CD4-positive, CD25-positive, alpha-beta regulatory T cell (primary cell): ENCODE data around the gene KCND3. TPM values are rescaled to one million over a fixed set of nuclear protein-coding genes. Genes with fewer than 3 reads are reported as not detected.

Experiments used
- ATAC-seq, 2 donors: fragments of 150-1000 bp; cut with Tn5 transposase; one replicate each; pipeline ENCODE4 v1.10.0; 2021; ENCODE audit warnings: low read depth in 2 of 2, moderate number of reproducible peaks in 2 of 2, moderate library complexity in 1 of 2
- DNase-seq, 3 donors: peaks; one replicate each; pipeline versions ENCODE4 v3.0.0 to v3.0.0-alpha.2; 2012 to 2022; ENCODE audit warnings: mixed read lengths in 1 of 3
- H3K27ac ChIP-seq: one replicate; pipeline ENCODE4 v1.7.0; 2013; ENCODE audit warnings: mild to moderate bottlenecking, low read length; ENCODE audit not compliant: insufficient read depth, poor library complexity, severe bottlenecking
- H3K27me3 ChIP-seq: one replicate; pipeline ENCODE4 v1.7.0; 2013; ENCODE audit warnings: low read length; ENCODE audit not compliant: control insufficient read depth, insufficient read depth
- H3K36me3 ChIP-seq: one replicate; pipeline ENCODE4 v1.7.0; 2013; ENCODE audit warnings: mild to moderate bottlenecking, low read length, moderate library complexity; ENCODE audit not compliant: control insufficient read depth, insufficient read depth
- H3K4me1 ChIP-seq: 2 replicates; pipeline ENCODE4 v1.7.0; 2013; ENCODE audit warnings: mild to moderate bottlenecking, low read length; ENCODE audit not compliant: insufficient read depth, control insufficient read depth, poor library complexity, severe bottlenecking
- H3K4me3 ChIP-seq: one replicate; pipeline ENCODE4 v1.7.0; 2013; ENCODE audit warnings: low read depth, mild to moderate bottlenecking, low read length, moderate library complexity
- H3K9me3 ChIP-seq, 2 experiments: 1 replicate in 1 of 2; 2 replicates in 1 of 2; pipeline ENCODE4 v1.7.0; 2013; ENCODE audit warnings: low read length in 2 of 2, mild to moderate bottlenecking in 1 of 2, moderate library complexity in 1 of 2; ENCODE audit not compliant: control insufficient read depth in 2 of 2
- H3K27ac Mint-ChIP-seq, 3 donors: one replicate each; pipeline ENCODE4 v1.8.0; 2020 to 2022; ENCODE audit warnings: mild to moderate bottlenecking in 3 of 3, mixed read lengths in 3 of 3, moderate library complexity in 2 of 3
- H3K27me3 Mint-ChIP-seq: one replicate; pipeline ENCODE4 v1.8.0; 2022; ENCODE audit warnings: mild to moderate bottlenecking, mixed read lengths
- H3K36me3 Mint-ChIP-seq: one replicate; pipeline ENCODE4 v1.8.0; 2020; ENCODE audit warnings: mixed read lengths
- H3K4me1 Mint-ChIP-seq, 4 donors: one replicate each; pipeline ENCODE4 v1.8.0; 2020 to 2022; ENCODE audit warnings: mixed read lengths in 4 of 4, mild to moderate bottlenecking in 1 of 4
- H3K4me3 Mint-ChIP-seq, 4 donors: one replicate each; pipeline ENCODE4 v1.8.0; 2020 to 2022; ENCODE audit warnings: mild to moderate bottlenecking in 4 of 4, mixed read lengths in 4 of 4, moderate library complexity in 3 of 4
- H3K9me3 Mint-ChIP-seq, 7 donors: one replicate each; pipeline ENCODE4 v1.8.0; 2020 to 2022; ENCODE audit warnings: mixed read lengths in 7 of 7, mild to moderate bottlenecking in 3 of 7, moderate library complexity in 2 of 7
- polyA plus RNA-seq, 4 donors: library from polyadenylated mRNA; unstranded; fragments of 300-500 nt; fragmentation: Illumina TruSeq; gene quantifications; one replicate each; pipeline ENCODE4 v1.2.3, GENCODE V29; 2021
- total RNA-seq: library from RNA; stranded (reverse); gene quantifications from one replicate; pipeline ENCODE4 v1.2.3, GENCODE V29; 2022

Gene KCND3
- total and polyA plus RNA-seq, 5 donors from 2014 or later = 0.02 to 0.10 (median 0.07) TPM; not detected in 2

- no peak overlapping the region for H3K4me3 ChIP-seq
- no peaks in the 10 kb centered on the region for H3K36me3 ChIP-seq
- Mint-ChIP-seq H3K27me3 (peaks cover 49% of the 10 kb centered on the region), H3K27ac (no peak overlapping the region), H3K36me3 (no peaks in the 10 kb centered on the region), H3K9me3 (no peaks in the 10 kb centered on the region), H3K4me1 (peaks cover 0 to 3% (median 0%) of the 10 kb centered on the region in 4 donors), H3K4me3 (no peak overlapping the region)
- no peaks in the 10 kb centered on the region for H3K4me1 ChIP-seq
- DNase-seq = peak in 1 of 3 donors; percentile 17
- no peak for ATAC-seq
- no peaks in the 10 kb centered on the region for H3K9me3 ChIP-seq
- H3K27me3 ChIP-seq = peaks cover 21% of the 10 kb centered on the region
- no peak overlapping the region for H3K27ac ChIP-seq
Observed at GRCh38 chr1:111907321-111907720, 82.1 kb downstream of the KCND3 start.

GRCh38 chr1:111906816-111907215, 82.7 kb downstream of the KCND3 start:
- peak overlapping the region in 1 of 4 donors; percentile 84 for H3K4me3 Mint-ChIP-seq
- ATAC-seq = no peak
- DNase-seq = no peak
- no peaks in the 10 kb centered on the region for H3K36me3 Mint-ChIP-seq
- no peaks in the 10 kb centered on the region for H3K9me3 ChIP-seq
- H3K4me3 ChIP-seq = no peak overlapping the region
- no peaks in the 10 kb centered on the region for H3K36me3 ChIP-seq
- H3K4me1 ChIP-seq = no peaks in the 10 kb centered on the region
- peaks cover 18% of the 10 kb centered on the region for H3K27me3 ChIP-seq
- no peak overlapping the region for H3K27ac ChIP-seq
- H3K27me3 Mint-ChIP-seq = peaks cover 48% of the 10 kb centered on the region
- H3K4me1 Mint-ChIP-seq = peaks cover 0 to 3% (median 0%) of the 10 kb centered on the region in 4 donors
- no peak overlapping the region for H3K27ac Mint-ChIP-seq
- no peaks in the 10 kb centered on the region for H3K9me3 Mint-ChIP-seq

GRCh38 chr1:111906111-111906510, 83.4 kb downstream of the KCND3 start:
- no peak for ATAC-seq
- H3K4me1 Mint-ChIP-seq = peaks cover 0 to 3% (median 0%) of the 10 kb centered on the region in 4 donors
- H3K27me3 Mint-ChIP-seq = peaks cover 44% of the 10 kb centered on the region

GRCh38 chr1:111904478-111905218, 84.8 kb downstream of the KCND3 start:
- no peak overlapping the region for H3K27ac ChIP-seq
- DNase-seq = peak in 1 of 3 donors; percentile 47
- Mint-ChIP-seq H3K27ac (peak overlapping the region in 1 of 3 donors; percentile 21), H3K27me3 (peaks cover 37% of the 10 kb centered on the region), H3K9me3 (no peaks in the 10 kb centered on the region), H3K4me1 (peaks cover 0 to 3% (median 0%) of the 10 kb centered on the region in 4 donors), H3K4me3 (no peak overlapping the region), H3K36me3 (no peaks in the 10 kb centered on the region)
- no peak overlapping the region for H3K4me3 ChIP-seq
- H3K27me3 ChIP-seq = peaks cover 8% of the 10 kb centered on the region
- ATAC-seq = peak; percentile 28 to 35
- H3K4me1 ChIP-seq = no peaks in the 10 kb centered on the region
- no peaks in the 10 kb centered on the region for H3K36me3 ChIP-seq
- H3K9me3 ChIP-seq = no peaks in the 10 kb centered on the region

More at GRCh38 chr1:111906111-111906510, 83.4 kb downstream of the KCND3 start:
- Histone ChIP-seq H3K9me3 (no peaks in the 10 kb centered on the region), H3K4me1 (no peaks in the 10 kb centered on the region), H3K36me3 (no peaks in the 10 kb centered on the region), H3K4me3 (no peak overlapping the region), H3K27me3 (peaks cover 14% of the 10 kb centered on the region), H3K27ac (no peak overlapping the region)
- Mint-ChIP-seq H3K4me3 (no peak overlapping the region), H3K36me3 (no peaks in the 10 kb centered on the region), H3K27ac (no peak overlapping the region), H3K9me3 (no peaks in the 10 kb centered on the region)
- DNase-seq = no peak

- Mint-ChIP-seq H3K9me3 (no peaks in the 10 kb centered on the region), H3K27me3 (peaks cover 32% of the 10 kb centered on the region), H3K36me3 (no peaks in the 10 kb centered on the region), H3K4me1 (peaks cover 0 to 3% (median 0%) of the 10 kb centered on the region in 4 donors), H3K4me3 (no peak overlapping the region), H3K27ac (no peak overlapping the region)
- ATAC-seq = no peak
- Histone ChIP-seq H3K36me3 (no peaks in the 10 kb centered on the region), H3K4me3 (no peak overlapping the region), H3K4me1 (no peaks in the 10 kb centered on the region), H3K27ac (no peak overlapping the region), H3K27me3 (peaks cover 6% of the 10 kb centered on the region), H3K9me3 (no peaks in the 10 kb centered on the region)
- no peak for DNase-seq
Observed at GRCh38 chr1:111903871-111904449, 85.5 kb downstream of the KCND3 start.

- Mint-ChIP-seq H3K4me3 (no peak overlapping the region), H3K27me3 (peaks cover 32% of the 10 kb centered on the region), H3K4me1 (peaks cover 0 to 3% (median 0%) of the 10 kb centered on the region in 4 donors), H3K27ac (no peak overlapping the region), H3K9me3 (no peaks in the 10 kb centered on the region), H3K36me3 (no peaks in the 10 kb centered on the region)
- Histone ChIP-seq H3K27ac (no peak overlapping the region), H3K27me3 (peaks cover 6% of the 10 kb centered on the region), H3K36me3 (no peaks in the 10 kb centered on the region), H3K4me3 (no peak overlapping the region), H3K9me3 (no peaks in the 10 kb centered on the region), H3K4me1 (no peaks in the 10 kb centered on the region)
- ATAC-seq (no peak), DNase-seq (no peak)
Observed at GRCh38 chr1:111903148-111903870, 86.2 kb downstream of the KCND3 start.

GRCh38 chr1:111895469-111895868, 94.0 kb downstream of the KCND3 start:
- H3K27me3 ChIP-seq = peaks cover 2% of the 10 kb centered on the region
- no peaks in the 10 kb centered on the region for H3K36me3 ChIP-seq
- H3K27ac ChIP-seq = no peak overlapping the region
- Mint-ChIP-seq H3K4me3 (no peak overlapping the region), H3K27me3 (peaks cover 6% of the 10 kb centered on the region), H3K36me3 (no peaks in the 10 kb centered on the region), H3K9me3 (peaks cover 0 to 2% (median 0%) of the 10 kb centered on the region in 7 donors), H3K4me1 (no peaks in the 10 kb centered on the region), H3K27ac (no peak overlapping the region)
- no peak for DNase-seq
- no peaks in the 10 kb centered on the region for H3K9me3 ChIP-seq
- no peak overlapping the region for H3K4me3 ChIP-seq
- no peaks in the 10 kb centered on the region for H3K4me1 ChIP-seq
- ATAC-seq = no peak
